Ascending aorta (tissue), 2 donors: ENCODE results near the gene HIVEP3. TPM values are rescaled to one million over a fixed set of nuclear protein-coding genes. Genes with fewer than 3 reads are reported as not detected.

ENCODE experiments used
- DNase-seq, 2 donors: peaks; one replicate each; pipeline ENCODE4 v3.0.0-alpha.2; 2019; ENCODE audit warnings: low spot score in 2 of 2
- H3K27ac ChIP-seq, 2 donors: fragments of 200-600 bp; sonication (generic); one replicate each; pipeline ENCODE4 v1.5.1; 2016 to 2017; ENCODE audit warnings: mild to moderate bottlenecking in 1 of 2
- H3K27me3 ChIP-seq: fragments of 200-600 bp; sonication (generic); one replicate; pipeline ENCODE4 v1.5.1; 2017
- H3K36me3 ChIP-seq, 2 donors: fragments of 200-600 bp; sonication (generic); one replicate each; pipeline ENCODE4 v1.5.1; 2016
- H3K4me1 ChIP-seq, 2 donors: fragments of 200-600 bp; sonication (generic); one replicate each; pipeline ENCODE4 v1.5.1; 2016 to 2017; ENCODE audit warnings: mild to moderate bottlenecking in 1 of 2
- H3K4me3 ChIP-seq, 2 donors: fragments of 200-600 bp; sonication (generic); one replicate each; pipeline ENCODE4 v1.5.1; 2016 to 2017; ENCODE audit warnings: mild to moderate bottlenecking in 1 of 2
- H3K9me3 ChIP-seq, 2 donors: fragments of 200-600 bp; sonication (generic); one replicate each; pipeline ENCODE4 v1.5.1; 2016
- CTCF ChIP-seq, 3 experiments: fragments of 200-600 bp in 2 of 3; fragments of 450-650 bp in 1 of 3; sonication (generic) in 2 of 3; IDR thresholded peaks; one replicate each; pipeline ENCODE4 v1.5.1; 2016 to 2019; ENCODE audit warnings: antibody characterized with exemption in 3 of 3, mild to moderate bottlenecking in 1 of 3, moderate library complexity in 1 of 3
- intact Hi-C: fragments of 100-400 bp; cut with DNase I; formaldehyde crosslinking; loops from one replicate; pipeline ENCODE4 v1.15.1; 2023
- total RNA-seq: library from RNA; depleted of rRNA; stranded (reverse); fragments of >200 nt; gene quantifications from one replicate; pipeline ENCODE4 v1.1.0, GENCODE V29; 2016

HIVEP3 gene
- total RNA-seq, 1 donor from 2014 or later: 0.32 TPM

- Histone ChIP-seq H3K27me3 (no peaks in the 10 kb centered on the region), H3K27ac (no peak overlapping the region), H3K4me3 (no peak overlapping the region), H3K36me3 (no peaks in the 10 kb centered on the region), H3K4me1 (peaks cover 2 to 8% of the 10 kb centered on the region in 2 donors), H3K9me3 (no peaks in the 10 kb centered on the region)
- no peak for TF ChIP-seq CTCF (IDR thresholded peaks at IDR 0.05)
- no peak for DNase-seq
- intact Hi-C loops: no loop called here
Measured at GRCh38 chr1:41887365-41887764, 31.4 kb downstream of the HIVEP3 start.

- DNase-seq: peak in 1 of 2 donors; percentile 11
- Histone ChIP-seq H3K9me3 (no peaks in the 10 kb centered on the region), H3K27ac (no peak overlapping the region), H3K4me1 (peaks cover 0 to 2% of the 10 kb centered on the region in 2 donors), H3K36me3 (no peaks in the 10 kb centered on the region), H3K27me3 (no peaks in the 10 kb centered on the region), H3K4me3 (no peak overlapping the region)
- no peak for TF ChIP-seq CTCF (IDR thresholded peaks at IDR 0.05)
- intact Hi-C loops: no loop called here
Measured at GRCh38 chr1:41884256-41885230, 34.2 kb downstream of the HIVEP3 start.

- intact Hi-C loops: no loop called here
- no peaks in the 10 kb centered on the region for H3K27me3 ChIP-seq
- no peak for TF ChIP-seq CTCF (IDR thresholded peaks at IDR 0.05)
Measured at GRCh38 chr1:41883507-41883906, 35.2 kb downstream of the HIVEP3 start.

GRCh38 chr1:41882486-41882885 lies 36.2 kb downstream of the HIVEP3 start:
- H3K4me1 ChIP-seq: peaks cover 0 to 2% of the 10 kb centered on the region in 2 donors
- intact Hi-C loops: no loop called here
- H3K36me3 ChIP-seq: no peaks in the 10 kb centered on the region
- H3K4me3 ChIP-seq: no peak overlapping the region
- H3K27ac ChIP-seq: no peak overlapping the region
- no peak for TF ChIP-seq CTCF (IDR thresholded peaks at IDR 0.05)
- no peaks in the 10 kb centered on the region for H3K9me3 ChIP-seq
- no peaks in the 10 kb centered on the region for H3K27me3 ChIP-seq
- no peak for DNase-seq

More at GRCh38 chr1:41883507-41883906, 35.2 kb downstream of the HIVEP3 start:
- DNase-seq: no peak
- Histone ChIP-seq H3K4me3 (no peak overlapping the region), H3K9me3 (no peaks in the 10 kb centered on the region), H3K4me1 (peaks cover 0 to 2% of the 10 kb centered on the region in 2 donors), H3K27ac (no peak overlapping the region), H3K36me3 (no peaks in the 10 kb centered on the region)

- intact Hi-C loops: no loop called here
- Histone ChIP-seq H3K4me3 (no peak overlapping the region), H3K36me3 (no peaks in the 10 kb centered on the region), H3K4me1 (peaks cover 0 to 5% of the 10 kb centered on the region in 2 donors), H3K27ac (no peak overlapping the region), H3K9me3 (no peaks in the 10 kb centered on the region), H3K27me3 (no peaks in the 10 kb centered on the region)
- TF ChIP-seq CTCF (IDR thresholded peaks at IDR 0.05): no peak
- no peak for DNase-seq
Measured at GRCh38 chr1:41882068-41882477, 36.6 kb downstream of the HIVEP3 start.
